HCT116 (cell line): ENCODE data around the gene FGF22. TPM values are rescaled to one million over a fixed set of nuclear protein-coding genes. Genes with fewer than 3 reads are reported as not detected.
"Not testable (repeated sequence)": the region's sequence is repeated elsewhere in the genome, so short reads cannot be mapped to it uniquely, and the experiment has no call there.

Experiments used
- ATAC-seq: fragments of 200-7000 bp; cut with Tn5 transposase; 2 replicates; pipeline ENCODE4 v1.9.1; 2020; ENCODE audit warnings: mild to moderate bottlenecking, moderate library complexity
- BruUV-seq: library from RNA; stranded (reverse); fragments of 400-500 nt; replicated peaks from 2 replicates; lab custom pipeline; 2021; lab: Mats Ljungman, UMichigan
- CTCF ChIA-PET: fragments of 300-600 bp; sonication (Branson Sonifier 250); formaldehyde crosslinking; loops from one replicate; lab custom pipeline; 2021; ENCODE audit warnings: antibody characterized with exemption; lab: Charles Lee
- POLR2A ChIA-PET: fragments of 300-600, 350-600 bp; sonication (Branson Sonifier 250); formaldehyde crosslinking; loops from one replicate; lab custom pipeline; 2021; ENCODE audit warnings: antibody characterized with exemption; lab: Charles Lee
- RAD21 ChIA-PET, 2 experiments: fragments of 300-600 bp; sonication (Branson Sonifier 250); formaldehyde crosslinking; loops; one replicate each; lab custom pipeline; 2023; ENCODE audit warnings: low total read pairs in 2 of 2; ENCODE audit not compliant: uncharacterized antibody in 2 of 2, unreplicated experiment in 2 of 2, low non-redundant PET in 1 of 2; lab: Charles Lee
- DNase-seq: peaks from one replicate; pipeline ENCODE4 v3.0.0-alpha.2; 2010; ENCODE audit warnings: low read depth, low spot score
- H2AFZ ChIP-seq: fragments of 200-600 bp; shearing (Covaris generic), sonication (generic); 2 replicates; pipeline ENCODE4 v1.6.1; 2017; ENCODE audit warnings: low read depth, mixed run types, mixed read lengths, antibody characterized with exemption, low read length; ENCODE audit not compliant: poor library complexity, severe bottlenecking
- H3K27ac ChIP-seq: 2 replicates; pipeline ENCODE4 v1.5.1; 2012; ENCODE audit warnings: low read depth, low read length
- H3K27me3 ChIP-seq: fragments of 200-600 bp; sonication (generic); 2 replicates; pipeline ENCODE4 v1.6.1; 2016; ENCODE audit warnings: mixed run types, low read length, mixed read lengths; ENCODE audit not compliant: insufficient read depth
- H3K36me3 ChIP-seq, 2 experiments: fragments of 200-500 bp in 1 of 2; fragments of 200-600 bp in 1 of 2; sonication (Bioruptor generic) in 1 of 2; sonication (generic) in 1 of 2; 2 replicates each; pipeline versions ENCODE4 v1.5.1 to v1.6.1; 2014 to 2016; ENCODE audit warnings: low read length in 2 of 2, inconsistent platforms in 1 of 2, mixed read lengths in 1 of 2, mixed run types in 1 of 2; ENCODE audit not compliant: insufficient read depth in 2 of 2, control insufficient read depth in 1 of 2
- H3K4me1 ChIP-seq, 2 experiments: fragments of 200-600 bp in 1 of 2; sonication (generic) in 1 of 2; 2 replicates each; pipeline versions ENCODE4 v1.5.1 to v1.6.1; 2012 to 2017; ENCODE audit warnings: low read length in 2 of 2, inconsistent platforms in 1 of 2, mild to moderate bottlenecking in 1 of 2, mixed read lengths in 1 of 2, mixed run types in 1 of 2, moderate library complexity in 1 of 2; ENCODE audit not compliant: insufficient read depth in 2 of 2, control insufficient read depth in 1 of 2
- H3K4me2 ChIP-seq: fragments of 200-600 bp; sonication (generic); 2 replicates; pipeline ENCODE4 v1.6.1; 2017; ENCODE audit warnings: mixed run types, low read length, mixed read lengths
- H3K4me3 ChIP-seq, 2 experiments: fragments of 200-600 bp in 1 of 2; sonication (generic) in 1 of 2; replicated peaks in 1 of 2; 2 replicates each; pipeline ENCODE4 v1.5.1; 2011 to 2016; ENCODE audit warnings: low read length in 2 of 2, control low read depth in 1 of 2, low read depth in 1 of 2, mild to moderate bottlenecking in 1 of 2, mixed read lengths in 1 of 2, mixed run types in 1 of 2
- H3K79me2 ChIP-seq: fragments of 200-600 bp; sonication (generic); 2 replicates; pipeline ENCODE4 v1.6.1; 2017; ENCODE audit warnings: mild to moderate bottlenecking, mixed run types, low read length, moderate library complexity, mixed read lengths; ENCODE audit not compliant: insufficient read depth
- H3K9ac ChIP-seq: fragments of 200-600 bp; sonication (generic); 2 replicates; pipeline ENCODE4 v1.6.1; 2016; ENCODE audit warnings: low read length, mixed read lengths
- H3K9me2 ChIP-seq: fragments of 200-600 bp; sonication (generic), shearing (Covaris generic); 2 replicates; pipeline ENCODE4 v1.6.1; 2017; ENCODE audit warnings: mixed run types, mild to moderate bottlenecking, moderate library complexity; ENCODE audit not compliant: insufficient read depth
- H3K9me3 ChIP-seq, 2 experiments: fragments of 200-500 bp in 1 of 2; fragments of 200-600 bp in 1 of 2; sonication (Bioruptor generic) in 1 of 2; sonication (generic) in 1 of 2; 2 replicates each; pipeline ENCODE4 v1.6.1; 2014 to 2017; ENCODE audit warnings: low read length in 2 of 2, mixed read lengths in 2 of 2, inconsistent platforms in 1 of 2, low read depth in 1 of 2, mild to moderate bottlenecking in 1 of 2, mixed run types in 1 of 2, moderate library complexity in 1 of 2; ENCODE audit not compliant: control insufficient read depth in 1 of 2, insufficient read depth in 1 of 2
- H4K20me1 ChIP-seq: fragments of 200-600 bp; sonication (generic), shearing (Covaris generic); 2 replicates; pipeline ENCODE4 v1.6.1; 2017; ENCODE audit warnings: mixed run types, mild to moderate bottlenecking, moderate library complexity; ENCODE audit not compliant: insufficient read depth
- CEBPB ChIP-seq: IDR thresholded peaks from 2 replicates; pipeline ENCODE4 v1.6.1; 2012; ENCODE audit warnings: low read depth
- EZH2phosphoT487 ChIP-seq: fragments of 200-600 bp; IDR thresholded peaks from 2 replicates; pipeline ENCODE4 v1.6.1; 2018; ENCODE audit warnings: antibody characterized with exemption, borderline replicate concordance
- POLR2A ChIP-seq: IDR thresholded peaks from 2 replicates; pipeline ENCODE4 v1.7.0; 2011; ENCODE audit warnings: borderline replicate concordance; ENCODE audit not compliant: insufficient read depth, insufficient read length; ENCODE audit errors: extremely low read depth
- intact Hi-C: fragments of 100-400 bp; cut with micrococcal nuclease; formaldehyde crosslinking; loops from 2 replicates; pipeline ENCODE4 v1.10.0; 2022
- total RNA-seq: library from RNA; stranded (reverse); gene quantifications from one replicate; pipeline ENCODE4 v1.2.1, GENCODE V29; 2021; ENCODE audit not compliant: unreplicated experiment
- TF ChIP-seq, protein P1 (sequence below), 3 experiments: fragments of 200-600 bp in 1 of 3; sonication (generic) in 1 of 3; IDR thresholded peaks in 2 of 3; conservative IDR thresholded peaks in 1 of 3; 2 replicates each; pipeline ENCODE4 v1.5.1; 2012 to 2017; ENCODE audit warnings: low read depth in 2 of 3, low read length in 2 of 3, antibody characterized with exemption in 1 of 3, borderline replicate concordance in 1 of 3, control low read depth in 1 of 3, mild to moderate bottlenecking in 1 of 3, mixed read lengths in 1 of 3, mixed run types in 1 of 3, moderate library complexity in 1 of 3; ENCODE audit not compliant: insufficient read depth in 1 of 3

FGF22 gene
- total RNA-seq, 1 experiment from 2014 or later, result 1.5 TPM

DNA sequence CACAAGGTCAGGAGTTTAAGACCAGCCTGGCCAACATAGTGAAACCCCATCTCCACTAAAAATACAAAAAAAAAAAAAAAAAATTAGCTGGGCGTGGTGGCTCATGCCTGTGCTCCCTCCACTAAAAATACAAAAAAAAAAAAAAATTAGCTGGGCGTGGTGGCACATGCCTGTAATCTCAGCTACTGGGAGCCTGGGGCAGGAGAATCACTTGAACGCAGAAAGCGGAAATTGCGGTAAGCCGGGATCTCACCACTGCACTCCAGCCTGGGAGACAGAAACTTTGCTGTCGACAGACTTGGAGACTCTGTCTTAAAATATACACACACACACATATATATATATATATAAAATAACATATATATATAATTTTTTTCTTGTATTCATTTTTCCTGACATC is 13.1 kb upstream of the FGF22 start:
- ATAC-seq, H3K4me2 ChIP-seq, intact Hi-C loops, H3K4me3 ChIP-seq, H2AFZ ChIP-seq, H3K27ac ChIP-seq, BruUV-seq, H3K9me2 ChIP-seq, H3K27me3 ChIP-seq, H3K9me3 ChIP-seq, DNase-seq, POLR2A ChIA-PET, H4K20me1 ChIP-seq, H3K9ac ChIP-seq: not testable (repeated sequence)
- Histone ChIP-seq H3K36me3 (peaks cover 11 to 58% of the 10 kb centered on the region in 2 experiments), H3K79me2 (peaks cover 41% of the 10 kb centered on the region), H3K4me1 (peaks cover 4 to 21% of the 10 kb centered on the region in 2 experiments; a peak in 3 of 4 replicates)
- ChIA-PET CTCF (interaction anchor here (0.6 kb wide), 1 partner anchor 97 kb away, joined by 3 read pairs; no protein-coding TSS in a partner anchor), RAD21 (interaction anchor here (0.7 kb wide), 3 partner anchors 15 to 105 kb away, joined by 3 to 4 read pairs (median 3); no protein-coding TSS in a partner anchor)

DNA sequence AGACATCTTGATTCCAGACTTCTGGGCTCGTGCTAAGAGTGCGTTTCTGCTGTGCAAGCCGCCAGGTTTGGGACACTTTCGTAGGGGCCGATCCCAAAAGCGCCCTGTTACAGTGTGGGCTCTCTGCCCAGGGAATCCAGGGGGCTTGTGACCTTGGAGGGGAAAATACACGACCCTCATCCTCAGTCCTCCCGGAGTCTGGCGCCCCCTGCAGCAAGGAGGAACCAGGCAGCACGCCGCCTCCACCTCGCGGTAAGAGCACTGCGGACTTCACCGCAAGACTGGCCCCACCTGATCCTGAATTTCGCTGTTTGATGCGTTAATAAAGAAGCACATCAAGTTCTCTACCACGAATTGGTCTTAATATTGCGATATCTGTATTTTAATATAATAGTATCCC is 11.5 kb upstream of the FGF22 start:
- H3K9ac ChIP-seq, result no peak overlapping the region
- peaks cover 11 to 51% of the 10 kb centered on the region in 2 experiments for H3K36me3 ChIP-seq
- POLR2A ChIA-PET, result no interaction called here
- H2AFZ ChIP-seq, result no peak overlapping the region
- no peak for DNase-seq
- intact Hi-C loops, result no loop called here
- no peak for TF ChIP-seq CEBPB
- TF ChIP-seq, protein P1, sequence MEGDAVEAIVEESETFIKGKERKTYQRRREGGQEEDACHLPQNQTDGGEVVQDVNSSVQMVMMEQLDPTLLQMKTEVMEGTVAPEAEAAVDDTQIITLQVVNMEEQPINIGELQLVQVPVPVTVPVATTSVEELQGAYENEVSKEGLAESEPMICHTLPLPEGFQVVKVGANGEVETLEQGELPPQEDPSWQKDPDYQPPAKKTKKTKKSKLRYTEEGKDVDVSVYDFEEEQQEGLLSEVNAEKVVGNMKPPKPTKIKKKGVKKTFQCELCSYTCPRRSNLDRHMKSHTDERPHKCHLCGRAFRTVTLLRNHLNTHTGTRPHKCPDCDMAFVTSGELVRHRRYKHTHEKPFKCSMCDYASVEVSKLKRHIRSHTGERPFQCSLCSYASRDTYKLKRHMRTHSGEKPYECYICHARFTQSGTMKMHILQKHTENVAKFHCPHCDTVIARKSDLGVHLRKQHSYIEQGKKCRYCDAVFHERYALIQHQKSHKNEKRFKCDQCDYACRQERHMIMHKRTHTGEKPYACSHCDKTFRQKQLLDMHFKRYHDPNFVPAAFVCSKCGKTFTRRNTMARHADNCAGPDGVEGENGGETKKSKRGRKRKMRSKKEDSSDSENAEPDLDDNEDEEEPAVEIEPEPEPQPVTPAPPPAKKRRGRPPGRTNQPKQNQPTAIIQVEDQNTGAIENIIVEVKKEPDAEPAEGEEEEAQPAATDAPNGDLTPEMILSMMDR (IDR thresholded peaks at IDR 0.05 in 2 of 3, conservative IDR thresholded peaks at IDR 0.05 in 1 of 3; ENCODE audit: borderline replicate concordance in 1 of 3, insufficient read depth in 1 of 3, low read depth in 2 of 3, low read length in 2 of 3), result peak in 2 of 3 experiments; percentile 61 to 62; a peak in 5 of 6 replicates
- no peak for TF ChIP-seq EZH2phosphoT487
- no peak for TF ChIP-seq POLR2A
- no peaks in the 10 kb centered on the region for H4K20me1 ChIP-seq
- H3K4me1 ChIP-seq, result peaks cover 9 to 29% of the 10 kb centered on the region in 2 experiments; a peak in 3 of 4 replicates
- no peak overlapping the region for H3K4me2 ChIP-seq
- H3K9me3 ChIP-seq, result no peaks in the 10 kb centered on the region
- CTCF ChIA-PET, result no interaction called here
- H3K27ac ChIP-seq, result no peak overlapping the region
- no peaks in the 10 kb centered on the region for H3K9me2 ChIP-seq
- ATAC-seq, result no peak
- peaks cover 57% of the 10 kb centered on the region for H3K79me2 ChIP-seq
- no peaks in the 10 kb centered on the region for H3K27me3 ChIP-seq
- BruUV-seq, result no TSS peak
- RAD21 ChIA-PET, result no interaction called here
- no peak overlapping the region for H3K4me3 ChIP-seq

DNA sequence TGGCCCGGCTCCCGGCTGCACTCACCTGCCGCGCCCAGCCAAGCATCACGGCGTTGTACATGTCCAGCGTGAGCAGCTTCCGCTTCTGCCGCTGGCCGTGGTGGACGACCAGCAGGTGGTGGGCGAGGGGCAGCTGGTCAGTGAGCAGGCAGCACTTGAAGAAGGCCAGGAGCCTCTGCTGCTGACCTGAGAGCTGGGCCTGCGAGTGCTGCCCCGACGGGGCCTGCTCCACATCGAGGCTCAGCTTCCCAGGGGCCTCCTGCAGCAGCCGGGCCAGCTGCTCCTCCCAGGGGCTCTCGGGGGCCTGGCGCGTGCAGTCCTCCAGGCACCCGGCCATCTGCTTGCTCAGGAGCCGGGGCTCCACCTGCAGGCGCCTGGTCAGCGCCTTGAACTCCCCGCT is 10.2 kb upstream of the FGF22 start:
- BruUV-seq, RAD21 ChIA-PET, H4K20me1 ChIP-seq, H2AFZ ChIP-seq, H3K4me3 ChIP-seq, DNase-seq, H3K9me2 ChIP-seq, intact Hi-C loops, H3K4me2 ChIP-seq, H3K9ac ChIP-seq, POLR2A ChIA-PET, CTCF ChIA-PET, H3K27me3 ChIP-seq, ATAC-seq, H3K9me3 ChIP-seq, H3K27ac ChIP-seq: not testable (repeated sequence)
- Histone ChIP-seq H3K36me3 (peaks cover 11 to 48% of the 10 kb centered on the region in 2 experiments), H3K79me2 (peaks cover 58% of the 10 kb centered on the region), H3K4me1 (peaks cover 8 to 25% of the 10 kb centered on the region in 2 experiments; a peak in 3 of 4 replicates)
